Left hindlimb (tissue), 1 donor: ENCODE data around the gene ACD.

ENCODE experiments used
- DNase-seq: peaks from one replicate; pipeline ENCODE4 v3.0.0-alpha.2; 2018

The ACD gene

DNA sequence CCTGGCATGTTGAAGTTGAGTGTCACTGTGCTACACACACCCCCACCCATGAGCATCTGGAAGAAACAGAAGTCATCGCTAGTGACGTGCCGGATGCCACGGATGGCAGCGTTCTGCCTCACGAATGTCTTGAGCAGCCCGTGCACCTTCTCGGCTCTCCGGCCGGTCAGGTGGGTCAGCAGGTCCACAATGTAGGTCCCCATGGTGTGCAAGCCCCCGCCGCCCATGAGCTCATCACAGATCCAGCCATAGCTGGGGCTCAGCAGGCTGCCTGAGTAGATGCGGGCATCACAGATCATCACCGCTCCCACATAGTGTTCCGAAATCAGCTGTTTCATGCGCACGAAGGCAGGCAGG is 15.5 kb upstream of the ACD start:
- no peak for DNase-seq

DNA sequence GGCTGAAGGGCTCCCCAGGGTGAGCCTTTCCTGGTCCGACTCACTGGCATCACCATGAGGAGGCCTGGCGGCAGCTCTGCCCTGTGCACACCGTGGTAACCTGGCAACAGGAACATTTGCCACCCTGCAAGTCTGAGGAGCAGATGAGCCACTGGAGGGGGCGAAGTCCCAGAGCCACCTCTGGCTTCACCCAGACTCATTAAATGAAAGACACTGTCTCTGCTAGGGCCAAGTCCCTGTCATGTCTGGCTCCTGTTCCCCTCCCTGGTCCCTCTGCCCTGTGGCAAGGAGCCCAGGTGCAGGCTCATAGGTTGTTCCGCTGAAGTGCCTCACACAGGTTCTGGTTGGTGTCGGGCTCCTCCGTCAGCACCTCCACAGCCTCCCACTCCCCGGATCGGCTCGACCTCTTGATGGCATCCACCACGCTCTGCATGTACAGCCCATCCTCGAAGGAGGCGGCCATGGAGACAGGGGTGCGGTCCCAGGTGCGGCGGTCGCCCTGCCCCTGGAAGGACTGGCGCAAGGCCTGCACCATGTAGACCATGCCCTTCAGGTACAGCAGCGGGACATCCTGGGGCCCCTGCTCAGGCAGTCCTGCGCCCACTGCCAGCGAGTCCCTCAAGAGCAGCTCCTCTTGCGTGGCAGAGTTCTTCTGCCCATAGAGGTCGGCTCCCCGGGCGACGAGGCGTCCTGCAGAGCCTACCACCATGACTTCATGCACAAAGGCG is 15.0 kb upstream of the ACD start:
- DNase-seq, result no peak

DNA sequence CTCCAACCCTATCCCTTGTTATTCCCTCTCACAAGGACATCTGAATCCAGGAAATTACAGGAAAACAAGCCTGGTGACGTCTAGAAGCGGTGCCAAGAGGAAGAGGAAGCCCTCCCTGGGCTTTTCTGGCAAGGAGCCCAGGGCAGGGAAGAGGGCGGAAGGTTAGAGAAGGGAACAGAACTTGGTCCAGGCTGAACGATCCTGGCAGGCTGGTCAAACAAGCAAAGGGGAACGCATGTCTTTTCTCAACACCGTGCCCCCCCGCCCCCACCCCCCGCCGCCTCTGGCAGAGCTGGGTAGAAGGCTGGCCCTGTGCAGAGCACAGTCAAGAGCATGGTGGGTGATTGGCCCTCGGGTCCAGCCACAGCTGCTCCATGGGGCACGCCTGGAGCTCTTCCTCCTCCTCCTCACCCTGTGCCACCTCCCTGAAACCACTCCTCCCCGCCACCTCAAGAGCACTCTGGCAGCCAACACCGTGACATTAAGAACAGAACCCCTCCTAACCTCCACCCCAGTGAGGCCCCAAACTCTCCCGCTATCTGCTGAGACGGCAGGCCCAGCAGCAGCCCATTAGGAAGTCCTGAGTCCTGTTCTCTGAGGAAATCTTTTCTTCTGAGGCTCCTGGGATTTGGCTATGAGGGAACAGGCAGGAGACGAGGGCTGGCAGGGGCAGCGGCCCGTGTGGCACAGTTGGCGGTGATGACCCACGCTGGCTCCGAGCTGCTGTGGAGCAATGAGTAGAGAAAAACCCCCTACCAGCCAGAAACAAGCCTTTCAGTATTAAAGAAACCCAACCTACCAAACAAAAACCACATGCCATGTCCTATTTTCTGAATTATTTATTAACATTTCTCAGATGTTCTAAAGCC is 13.9 kb upstream of the ACD start:
- no peak for DNase-seq

DNA sequence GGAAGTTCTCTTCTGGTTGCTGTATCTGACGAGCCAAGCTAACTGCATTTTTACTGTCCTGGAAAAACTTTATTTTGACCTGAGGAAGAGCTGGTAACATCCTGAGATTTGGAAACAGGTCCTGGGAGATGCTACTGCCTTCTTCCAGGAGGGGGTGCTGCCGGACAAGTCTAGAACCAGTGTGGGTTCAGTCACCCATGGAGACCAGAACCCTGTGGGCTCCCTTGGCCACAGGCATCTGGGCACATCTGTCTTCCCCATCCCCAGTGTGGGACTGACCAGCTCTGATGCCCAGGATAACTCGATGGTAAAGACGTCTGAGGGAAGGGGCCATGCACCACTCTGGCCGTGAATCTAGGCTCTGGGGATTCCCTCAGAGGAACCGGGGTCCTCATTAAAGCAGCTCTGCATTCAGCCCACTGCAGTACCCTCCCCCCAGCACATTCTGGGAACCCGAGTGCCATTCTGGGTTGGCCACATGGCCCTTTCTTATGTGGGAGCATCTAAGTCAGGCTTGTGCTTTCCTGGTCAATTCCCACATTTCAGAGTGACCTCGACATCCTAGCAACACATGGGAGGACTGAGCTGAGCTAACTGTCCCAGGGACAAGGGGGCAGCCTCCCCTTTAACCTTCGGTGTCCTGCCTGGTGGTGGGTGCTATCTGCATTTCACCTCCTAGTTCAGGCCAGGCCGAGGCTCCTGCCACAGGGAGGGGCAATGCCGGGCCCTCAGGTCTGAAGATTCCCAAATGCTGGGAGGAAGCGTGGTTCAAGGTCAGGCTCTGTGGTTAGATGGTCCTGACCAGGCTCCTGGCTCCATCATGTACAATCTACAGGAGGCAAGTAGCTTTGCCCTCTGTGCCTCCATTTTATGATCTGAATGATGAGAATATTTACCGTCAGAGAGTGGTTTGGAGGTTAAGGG is 12.9 kb upstream of the ACD start:
- DNase-seq, result no peak

DNA sequence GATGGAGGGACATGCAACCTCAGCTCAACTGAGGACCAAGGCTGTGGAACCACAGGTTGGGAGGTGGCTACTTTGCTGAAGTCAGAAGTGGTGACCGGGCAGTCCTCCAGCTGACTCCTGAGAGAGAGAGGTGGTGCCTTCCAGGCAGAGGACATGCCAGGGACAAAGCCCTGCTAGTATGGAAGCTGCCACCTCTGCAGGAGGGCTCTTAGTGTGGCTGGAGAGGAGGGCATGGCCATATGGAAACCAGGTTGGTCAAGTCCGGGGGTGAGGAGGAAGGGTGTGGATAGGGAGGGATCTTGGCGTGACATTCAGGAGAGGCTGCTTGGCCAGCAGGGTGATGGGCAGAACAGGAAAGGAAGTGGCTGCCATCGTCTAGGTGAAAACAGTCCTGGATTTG is 12.2 kb upstream of the ACD start:
- no peak for DNase-seq

DNA sequence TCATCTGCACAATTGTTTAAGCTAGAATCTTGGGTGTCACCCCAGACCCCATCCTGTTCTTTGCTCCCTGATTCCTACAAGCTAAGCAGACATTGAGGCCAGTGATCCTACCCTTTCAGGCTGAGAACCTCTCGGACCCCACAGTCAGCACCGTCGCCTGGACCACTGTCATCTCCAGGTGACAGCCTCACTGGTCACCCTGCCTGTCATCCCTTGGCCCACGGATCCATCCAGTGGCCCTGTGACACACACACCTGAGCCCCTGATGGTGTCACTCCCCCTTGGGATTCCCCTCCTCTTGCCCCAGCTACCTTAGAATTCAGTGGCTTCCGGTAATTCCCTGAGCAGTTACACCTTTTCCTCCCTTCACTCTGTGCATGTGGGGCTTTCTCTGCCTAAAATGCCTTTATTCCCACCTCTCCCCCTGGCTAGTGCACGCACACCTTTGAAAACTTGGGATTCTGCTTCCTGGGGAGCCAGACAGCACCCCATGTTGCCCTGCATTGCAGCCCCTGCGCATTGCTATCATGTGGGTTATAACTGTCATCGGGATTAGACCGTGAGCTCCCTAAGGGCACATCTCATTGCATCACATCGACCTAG is 9.5 kb upstream of the ACD start:
- DNase-seq, result no peak

DNA sequence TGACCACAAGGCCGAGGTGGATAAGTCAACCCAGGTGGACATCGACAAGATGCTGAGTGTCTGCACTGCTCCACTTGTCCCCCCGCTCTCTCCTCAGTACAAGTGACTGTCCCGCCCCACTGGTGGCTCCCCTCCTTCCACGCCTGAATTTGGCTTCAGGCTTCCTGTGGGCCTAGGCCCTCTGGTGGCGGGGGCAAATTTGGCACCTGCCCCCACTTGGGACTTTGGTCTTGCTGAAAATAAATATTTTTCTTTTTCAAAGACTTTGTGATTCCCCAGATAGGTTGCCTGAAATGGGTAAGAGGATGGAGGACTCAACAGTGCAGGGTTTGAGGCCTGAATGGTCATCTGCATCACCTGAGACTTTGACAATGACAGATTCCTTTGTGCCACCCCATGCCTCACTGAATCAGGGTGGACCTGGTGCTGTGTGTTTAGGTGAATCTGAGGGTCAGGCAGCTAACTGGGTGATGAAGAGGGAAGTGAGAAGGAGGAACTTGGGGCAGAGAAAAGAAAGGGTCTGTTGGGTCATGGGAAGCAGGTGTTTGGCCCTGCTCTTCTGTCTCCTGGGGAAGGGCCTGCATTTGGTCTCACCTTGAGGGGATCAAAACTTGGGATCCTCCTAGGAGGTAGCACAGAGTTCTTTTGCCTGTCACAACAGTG is 8.6 kb upstream of the ACD start:
- peak; percentile 32 for DNase-seq

DNA sequence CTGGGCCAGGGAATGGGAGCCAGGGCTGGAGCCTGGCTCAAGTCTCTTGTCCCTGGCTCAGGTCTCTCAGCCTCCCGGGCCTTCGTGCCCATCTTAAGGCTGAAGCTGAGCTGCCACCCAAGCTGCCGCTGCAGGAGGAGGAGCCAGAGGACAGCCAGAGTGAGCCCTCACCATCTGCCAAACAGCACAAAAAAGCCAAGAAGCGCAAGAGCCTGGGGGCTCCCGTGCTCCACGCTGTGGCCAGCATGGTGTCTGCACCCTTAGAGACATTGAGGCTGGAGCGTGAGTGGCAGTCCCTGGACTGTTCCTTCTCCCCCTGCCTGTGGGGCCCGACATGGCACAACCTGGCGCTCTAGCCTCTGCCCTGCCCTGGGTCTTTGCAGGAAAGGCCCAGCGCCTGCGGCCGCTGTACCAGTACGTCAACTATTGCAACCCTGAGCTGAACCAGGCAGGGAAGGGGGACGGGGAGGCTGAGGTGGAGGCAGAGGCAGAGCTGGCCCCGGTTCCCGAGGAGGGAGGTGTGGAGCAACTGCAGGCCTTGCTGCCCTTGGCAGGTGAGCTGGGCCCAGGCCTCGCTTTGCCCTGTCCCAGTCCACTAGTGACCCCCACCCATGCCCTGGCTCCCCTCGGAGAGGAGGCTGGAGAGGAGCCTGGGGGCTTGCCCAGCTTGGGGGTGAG is 7.9 kb upstream of the ACD start:
- peak; percentile 87 for DNase-seq

DNA sequence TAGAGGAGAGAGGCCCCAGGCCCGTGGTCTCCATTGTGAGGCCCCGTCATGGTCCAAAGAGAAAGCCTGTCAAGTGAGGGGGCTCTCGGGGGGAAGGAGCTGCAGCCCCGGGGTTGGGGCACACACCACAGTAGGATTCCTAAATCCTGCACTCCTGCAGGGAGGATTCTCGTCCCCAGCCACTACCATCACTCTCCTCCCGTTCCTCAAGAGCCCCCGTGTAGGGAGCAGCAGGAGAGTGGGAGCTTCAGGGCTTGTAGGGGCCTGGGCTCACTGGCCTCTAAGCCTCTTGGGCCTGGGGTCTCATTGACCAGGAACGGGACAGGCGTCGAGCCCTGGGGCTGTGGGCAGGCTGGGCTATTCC is 7.4 kb upstream of the ACD start:
- DNase-seq, result no peak

DNA sequence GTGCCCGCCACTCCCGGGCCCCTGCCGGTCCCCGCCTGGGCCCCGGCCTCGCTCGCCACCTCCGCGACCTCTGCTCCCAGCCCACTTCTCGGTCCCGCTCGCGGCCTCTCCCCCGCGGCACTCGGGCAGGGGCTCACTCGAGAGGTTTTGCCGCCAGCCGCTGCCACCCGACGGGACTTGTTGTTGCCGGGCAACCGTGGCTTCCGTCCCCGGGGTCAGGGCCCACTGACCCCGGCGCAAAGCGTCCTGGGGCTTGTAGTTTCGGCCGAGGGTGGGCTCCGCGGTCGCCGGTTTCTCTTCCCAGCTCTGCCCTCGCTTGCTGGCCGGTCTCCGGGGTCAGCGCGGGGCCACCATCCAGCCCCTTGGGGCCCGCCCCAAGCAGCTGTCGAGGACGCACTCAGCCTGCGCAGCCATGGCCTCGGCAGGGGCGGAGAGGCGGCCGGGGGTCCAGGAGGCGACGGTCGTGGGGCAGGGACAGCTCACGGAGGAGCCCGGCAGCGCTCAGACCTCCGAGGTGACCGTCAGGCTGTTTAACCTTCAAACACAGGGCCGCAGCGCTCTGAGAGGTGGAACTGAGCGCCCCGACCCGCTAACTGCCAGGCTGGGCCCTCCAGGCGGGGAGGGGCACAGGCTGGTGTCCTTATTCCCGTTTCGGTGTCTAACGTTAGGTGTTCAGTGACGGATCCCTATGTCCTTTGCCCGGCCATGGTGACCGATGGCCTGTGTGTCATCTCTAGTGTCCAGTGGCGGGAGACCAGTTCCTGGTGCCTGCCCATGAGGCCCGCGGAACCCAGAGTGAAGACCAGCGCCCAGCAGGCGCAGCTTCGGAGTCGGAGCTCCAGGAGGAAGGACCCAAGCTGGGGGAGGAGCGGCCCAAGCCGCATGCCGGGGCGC is 6.7 kb upstream of the ACD start, which contains the start of the genes C16orf86 and ENKD1:
Gene C16orf86, plus strand, starts transcription at position 256 of the 894 bp plus-strand sequence. Its CDS starts 157 bp downstream, at position 413.
Gene ENKD1, minus strand, starts transcription at position 192 of the 894 bp plus-strand sequence. CDS start 308 bp downstream, outside the sequence.
- peak; percentile 87 for DNase-seq

DNA sequence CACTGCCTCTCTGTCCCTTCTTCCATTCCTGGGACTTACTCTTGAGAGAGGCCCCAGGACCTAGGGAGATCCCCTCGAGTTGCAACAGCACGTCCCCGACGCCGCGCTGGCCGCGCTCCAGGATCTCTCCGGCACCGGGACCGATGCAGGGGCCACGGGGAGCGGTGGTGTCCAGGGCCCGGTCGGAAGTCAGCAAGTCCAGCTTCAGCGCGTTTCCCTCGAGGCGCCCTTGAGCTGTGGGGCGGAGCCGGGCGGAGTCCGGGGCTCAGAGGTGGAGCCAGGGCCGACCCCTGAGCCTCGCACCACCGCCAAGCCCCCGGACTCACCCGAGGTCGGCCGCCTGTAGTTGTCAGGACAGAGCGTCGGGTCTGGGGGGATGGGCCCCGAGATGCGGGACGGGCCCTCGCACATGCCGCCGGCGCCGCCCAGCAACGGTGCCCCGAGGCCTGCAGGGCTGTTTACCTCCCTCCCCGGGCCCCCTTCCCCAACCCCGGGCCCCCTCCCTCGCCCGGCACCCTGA is 6.0 kb upstream of the ACD start:
- DNase-seq, result no peak

DNA sequence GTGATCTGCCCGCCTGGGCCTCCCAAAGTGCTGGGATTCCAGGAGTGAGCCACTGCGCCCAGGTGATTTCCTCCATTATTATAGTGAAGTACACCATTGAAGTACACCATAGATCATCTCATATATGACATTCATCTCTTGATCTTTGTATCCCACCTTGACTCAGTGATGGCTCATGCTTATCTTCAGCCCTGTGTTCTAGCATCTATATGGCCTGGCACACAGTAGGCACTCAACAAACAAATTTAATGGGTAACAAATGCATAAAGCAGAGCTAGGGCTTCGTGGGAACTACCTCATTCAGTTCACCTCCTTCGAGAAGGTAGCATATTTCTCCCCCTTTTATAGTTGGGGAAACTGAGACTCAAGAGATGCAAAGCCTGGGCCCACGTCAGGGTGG is 5.5 kb upstream of the ACD start:
- no peak for DNase-seq

DNA sequence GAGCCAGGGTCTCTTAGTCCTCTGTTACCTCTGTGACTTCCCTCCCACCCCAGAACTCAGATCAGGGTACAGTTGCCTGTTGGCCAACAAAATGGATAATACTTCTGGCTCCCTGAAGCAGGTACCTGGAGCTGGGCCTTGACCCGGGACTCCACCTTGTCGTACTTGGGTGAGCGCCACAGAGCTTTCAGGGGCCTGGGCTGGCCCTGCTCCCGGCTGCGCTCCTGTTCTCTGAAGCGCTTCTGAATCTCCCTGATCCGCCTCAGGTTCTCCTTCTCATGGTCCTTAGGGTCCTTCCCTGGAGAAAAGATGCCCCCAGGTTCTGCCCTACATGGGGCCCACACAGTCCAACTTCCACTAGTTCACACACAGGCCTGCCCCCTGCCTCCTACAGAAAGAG is 4.8 kb upstream of the ACD start:
- no peak for DNase-seq

DNA sequence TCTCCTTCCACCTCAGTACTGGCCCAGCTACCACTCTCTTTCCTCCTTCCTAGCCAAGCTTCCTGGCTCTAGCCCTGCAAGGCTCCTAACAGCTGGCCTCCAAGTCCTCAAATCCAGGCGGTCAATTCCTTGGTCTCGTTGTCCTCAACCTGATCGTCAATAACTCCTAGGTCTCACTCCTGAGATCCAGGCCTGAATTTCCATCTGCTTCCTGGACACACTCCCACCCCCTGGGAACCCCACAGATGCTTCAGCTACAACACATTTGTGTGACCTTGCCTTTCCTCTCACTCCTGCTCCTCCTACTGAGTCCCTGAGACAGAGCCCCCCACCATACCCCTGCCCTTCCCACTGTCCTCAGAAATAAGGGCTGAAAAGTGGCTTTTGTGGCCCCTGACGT is 4.2 kb upstream of the ACD start:
- DNase-seq, result no peak

DNA sequence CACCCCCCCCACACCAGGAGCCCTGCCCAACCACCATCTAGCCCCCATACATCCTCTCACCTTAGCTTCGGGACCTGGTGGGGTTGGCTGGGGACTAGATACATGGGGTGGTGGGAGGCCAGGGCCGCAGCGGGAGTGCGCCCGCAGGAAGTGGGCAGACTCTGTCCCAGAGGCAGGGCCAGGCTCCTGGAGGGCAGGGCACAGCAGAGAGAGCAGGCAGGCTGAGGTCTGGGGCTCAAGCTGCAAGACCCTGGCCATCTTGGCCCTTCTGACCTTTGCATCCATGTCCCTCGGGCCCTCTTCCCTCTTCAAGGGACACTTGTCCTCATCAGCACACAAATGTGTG is 3.8 kb upstream of the ACD start:
- DNase-seq, result no peak

DNA sequence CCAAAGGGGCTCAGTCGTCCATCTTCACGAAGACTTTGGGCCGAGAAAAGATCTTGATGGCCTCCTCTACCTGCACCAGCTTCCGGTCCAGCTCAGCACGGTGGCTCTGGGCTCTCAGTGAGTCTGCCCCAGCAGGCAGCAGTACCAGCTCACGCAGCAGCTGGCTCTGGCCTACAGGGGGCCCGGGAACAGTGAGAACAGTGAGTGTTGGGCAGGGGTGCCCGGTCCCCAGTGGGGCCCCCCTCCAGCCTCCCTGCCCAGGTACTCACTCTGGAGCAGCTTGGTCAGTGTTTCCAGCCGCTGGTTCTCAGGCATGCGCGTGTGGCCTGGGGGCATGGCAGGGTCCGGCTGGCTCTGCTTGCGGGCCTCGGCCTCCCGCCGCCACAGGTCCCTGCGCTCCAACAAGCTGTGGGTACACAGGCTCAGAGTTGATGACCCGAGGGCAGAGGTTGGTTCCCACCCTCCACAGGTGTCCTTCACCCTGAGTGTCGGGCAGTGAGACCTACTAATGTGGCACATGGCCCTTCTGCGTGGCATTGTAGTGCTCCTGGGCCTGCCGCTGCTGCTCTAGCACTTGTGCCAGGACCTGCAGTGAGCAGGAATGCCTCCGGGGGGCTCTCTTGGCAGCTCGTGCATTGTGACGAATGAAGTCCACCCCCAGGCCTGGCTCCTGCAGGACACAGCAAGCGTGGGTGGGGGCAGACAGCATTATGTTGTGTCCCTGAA is 3.3 kb upstream of the ACD start:
- DNase-seq, result no peak

DNA sequence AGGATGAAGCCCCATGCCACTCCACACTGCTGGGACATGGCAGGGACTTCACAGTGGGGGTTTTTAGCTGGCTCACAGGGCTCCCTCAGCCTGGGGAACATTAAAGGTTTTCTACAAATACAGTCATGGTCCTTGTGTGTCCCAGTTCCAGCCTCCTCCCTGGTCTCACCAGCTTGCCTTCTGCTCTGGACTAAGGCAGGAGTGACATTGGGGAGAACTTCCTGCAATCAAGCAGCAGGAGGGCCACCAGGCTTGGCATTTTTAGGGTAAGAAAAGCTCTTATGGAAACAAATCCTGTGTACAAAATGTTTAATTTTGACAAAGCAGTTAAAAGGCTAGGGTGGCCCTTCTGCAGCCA is 2.6 kb upstream of the ACD start:
- DNase-seq, result no peak

DNA sequence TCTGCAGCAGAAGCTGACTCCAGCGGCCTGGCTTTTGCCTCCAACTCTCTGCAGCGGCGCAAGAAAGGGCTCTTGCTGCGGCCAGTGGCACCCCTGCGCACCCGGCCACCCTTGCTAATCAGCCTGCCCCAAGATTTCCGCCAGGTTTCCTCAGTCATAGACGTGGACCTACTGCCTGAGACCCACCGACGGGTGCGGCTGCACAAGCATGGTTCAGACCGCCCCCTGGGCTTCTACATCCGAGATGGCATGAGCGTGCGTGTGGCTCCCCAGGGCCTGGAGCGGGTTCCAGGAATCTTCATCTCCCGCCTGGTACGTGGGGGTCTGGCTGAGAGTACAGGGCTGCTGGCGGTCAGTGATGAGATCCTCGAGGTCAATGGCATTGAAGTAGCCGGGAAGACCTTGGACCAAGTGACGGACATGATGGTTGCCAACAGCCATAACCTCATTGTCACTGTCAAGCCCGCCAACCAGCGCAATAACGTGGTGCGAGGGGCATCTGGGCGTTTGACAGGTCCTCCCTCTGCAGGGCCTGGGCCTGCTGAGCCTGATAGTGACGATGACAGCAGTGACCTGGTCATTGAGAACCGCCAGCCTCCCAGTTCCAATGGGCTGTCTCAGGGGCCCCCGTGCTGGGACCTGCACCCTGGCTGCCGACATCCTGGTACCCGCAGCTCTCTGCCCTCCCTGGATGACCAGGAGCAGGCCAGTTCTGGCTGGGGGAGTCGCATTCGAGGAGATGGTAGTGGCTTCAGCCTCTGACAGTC is 2.0 kb upstream of the ACD start:
- DNase-seq, result no peak
